DND-41 (cell line): ENCODE data around the gene ATP6V1C2.
A peak's percentile ranks its signal among the peaks of the same experiment; 100 is the strongest.

Experiments used
- ATAC-seq: fragments of 200-7000 bp; cut with Tn5 transposase; 3 replicates; pipeline ENCODE4 v1.9.1; 2021; ENCODE audit warnings: low read depth; ENCODE audit not compliant: insufficient read depth
- DNase-seq: peaks from one replicate; pipeline ENCODE4 v3.0.0-alpha.2; 2020
- H2AFZ ChIP-seq: 2 replicates; pipeline ENCODE4 v1.6.0; 2012; ENCODE audit warnings: low read depth, low read length
- H3K27ac ChIP-seq: 2 replicates; pipeline ENCODE4 v1.5.1; 2012; ENCODE audit warnings: low read length, inconsistent platforms
- H3K27me3 ChIP-seq: fragments of 200-600 bp; sonication (generic); 2 replicates; pipeline ENCODE4 v1.6.0; 2012; ENCODE audit warnings: low read length, mild to moderate bottlenecking, inconsistent platforms; ENCODE audit not compliant: insufficient read depth, poor library complexity
- H3K36me3 ChIP-seq: 2 replicates; pipeline ENCODE4 v1.5.1; 2012; ENCODE audit warnings: low read length, inconsistent platforms; ENCODE audit not compliant: insufficient read depth
- H3K4me1 ChIP-seq: 2 replicates; pipeline ENCODE4 v1.5.1; 2012; ENCODE audit warnings: mild to moderate bottlenecking, low read length; ENCODE audit not compliant: insufficient read depth
- H3K4me2 ChIP-seq: 2 replicates; pipeline ENCODE4 v1.6.0; 2012; ENCODE audit warnings: mild to moderate bottlenecking, moderate library complexity, low read length, inconsistent platforms; ENCODE audit not compliant: insufficient read depth
- H3K4me3 ChIP-seq, 2 experiments: fragments of 200-600 bp in 1 of 2; shearing (Covaris generic) in 1 of 2; 2 replicates each; pipeline ENCODE4 v1.5.1; 2012 to 2016; ENCODE audit warnings: inconsistent platforms in 2 of 2, low read length in 2 of 2, mild to moderate bottlenecking in 2 of 2, low read depth in 1 of 2, moderate library complexity in 1 of 2
- H3K79me2 ChIP-seq: 2 replicates; pipeline ENCODE4 v1.6.0; 2012; ENCODE audit warnings: low read length, inconsistent platforms; ENCODE audit not compliant: insufficient read depth
- H3K9ac ChIP-seq: 2 replicates; pipeline ENCODE4 v1.6.0; 2012; ENCODE audit warnings: low read depth, mild to moderate bottlenecking, inconsistent platforms, low read length, moderate library complexity
- H3K9me3 ChIP-seq: 2 replicates; pipeline ENCODE4 v1.5.1; 2012; ENCODE audit warnings: low read length, moderate library complexity, mild to moderate bottlenecking, inconsistent platforms; ENCODE audit not compliant: insufficient read depth, severe bottlenecking
- H4K20me1 ChIP-seq: 2 replicates; pipeline ENCODE4 v1.6.0; 2012; ENCODE audit warnings: low read length; ENCODE audit not compliant: insufficient read depth
- CTCF ChIP-seq: IDR thresholded peaks from 2 replicates; pipeline ENCODE4 v1.5.1; 2012; ENCODE audit warnings: borderline replicate concordance, low read length, moderate library complexity, mild to moderate bottlenecking; ENCODE audit not compliant: poor library complexity, severe bottlenecking; ENCODE audit errors: extremely low read depth
- EZH2 ChIP-seq: IDR thresholded peaks from 3 replicates; pipeline ENCODE4 v1.6.1; 2012; ENCODE audit warnings: borderline replicate concordance, low read depth, mild to moderate bottlenecking, moderate library complexity, low read length, inconsistent platforms; ENCODE audit not compliant: severe bottlenecking

The ATP6V1C2 gene

GRCh38 chr2:10777111-10777841 is 55.8 kb downstream of the ATP6V1C2 start:
- H3K27me3 ChIP-seq = no peaks in the 10 kb centered on the region
- H3K9ac ChIP-seq = no peak overlapping the region
- no peak overlapping the region for H3K4me2 ChIP-seq
- H3K27ac ChIP-seq = no peak overlapping the region
- no peak overlapping the region for H3K4me3 ChIP-seq
- no peak overlapping the region for H2AFZ ChIP-seq
- H3K9me3 ChIP-seq = no peaks in the 10 kb centered on the region
- DNase-seq (no peak), ATAC-seq (no peak)
- TF ChIP-seq CTCF = no peak
- no peak for TF ChIP-seq EZH2
- H4K20me1 ChIP-seq = peaks cover 21% of the 10 kb centered on the region
- H3K4me1 ChIP-seq = no peaks in the 10 kb centered on the region
- H3K79me2 ChIP-seq = no peaks in the 10 kb centered on the region
- H3K36me3 ChIP-seq = peaks cover 37% of the 10 kb centered on the region

DNA sequence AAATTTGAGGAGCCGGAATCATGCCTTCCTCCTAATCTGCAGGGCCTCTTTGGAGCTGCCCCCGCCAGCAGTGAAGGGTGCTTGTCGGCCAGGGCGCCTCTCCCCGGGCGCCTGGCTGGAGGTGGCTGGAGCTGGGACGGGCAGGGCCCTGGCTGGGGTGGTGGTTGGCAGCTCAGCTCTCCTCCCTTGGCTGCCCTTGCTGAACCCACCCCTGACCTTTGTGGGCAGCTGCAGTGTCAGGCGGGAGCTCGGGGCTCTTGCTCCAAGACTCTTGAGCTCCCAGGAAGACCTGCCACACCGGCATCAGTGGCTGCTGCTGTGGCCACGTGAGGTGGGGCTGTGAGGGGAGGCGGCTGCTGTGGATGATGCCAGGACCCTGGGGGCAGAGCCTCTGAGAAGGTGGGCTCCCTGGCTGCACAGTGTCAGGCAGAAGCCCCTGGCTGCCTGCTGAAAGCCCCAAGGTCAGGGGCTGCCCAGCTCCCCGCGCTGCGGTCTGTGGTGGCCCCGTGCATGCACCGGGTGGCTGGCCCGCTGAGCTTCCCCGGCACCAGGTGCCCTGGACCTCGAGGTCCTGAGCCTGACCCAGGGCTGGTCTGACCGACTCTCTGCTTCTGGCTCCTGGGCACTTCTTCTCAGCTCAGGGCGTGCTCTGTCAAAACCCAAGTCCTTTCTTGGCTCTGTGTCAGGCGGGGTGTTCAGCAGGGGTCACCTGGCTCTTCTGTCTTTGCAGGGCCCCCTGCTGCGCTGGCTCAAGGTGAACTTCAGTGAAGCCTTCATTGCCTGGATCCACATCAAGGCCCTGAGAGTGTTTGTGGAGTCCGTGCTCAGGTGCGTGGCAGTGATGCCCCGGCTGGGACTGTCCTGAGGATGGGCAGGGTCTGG is 56.7 kb downstream of the ATP6V1C2 start:
- Histone ChIP-seq H3K4me1 (no peaks in the 10 kb centered on the region), H3K79me2 (no peaks in the 10 kb centered on the region), H2AFZ (no peak overlapping the region), H3K27ac (no peak overlapping the region), H3K27me3 (no peaks in the 10 kb centered on the region), H4K20me1 (peaks cover 21% of the 10 kb centered on the region), H3K4me2 (no peak overlapping the region), H3K9ac (no peak overlapping the region), H3K36me3 (peaks cover 43% of the 10 kb centered on the region), H3K9me3 (no peaks in the 10 kb centered on the region), H3K4me3 (no peak overlapping the region)
- no peak for DNase-seq
- 0 out of 3 replicates have a peak, but pooled peaks have one; percentile 23 for ATAC-seq
- TF ChIP-seq EZH2 = no peak
- TF ChIP-seq CTCF = no peak

DNA sequence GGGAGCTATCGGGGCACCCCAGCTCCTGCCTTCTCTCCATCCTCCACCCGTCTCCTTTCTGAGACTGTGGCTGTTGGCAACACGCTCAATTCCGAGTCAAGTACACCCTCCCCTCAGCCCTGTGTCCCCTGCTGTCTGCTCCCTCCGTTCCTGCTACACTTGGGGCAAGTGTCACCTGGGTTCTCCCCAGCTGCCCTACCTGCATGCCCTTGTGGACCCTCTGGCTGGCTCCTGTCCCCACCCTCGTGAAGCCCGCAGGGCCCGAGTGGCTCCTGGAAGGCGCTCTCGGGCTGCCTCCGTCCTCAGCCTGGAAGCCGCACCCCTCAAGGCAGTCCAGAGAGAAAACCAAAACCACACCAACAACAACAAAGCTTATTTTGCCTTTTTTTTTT is 57.3 kb downstream of the ATP6V1C2 start:
- peaks cover 49% of the 10 kb centered on the region for H3K36me3 ChIP-seq
- H3K27me3 ChIP-seq = no peaks in the 10 kb centered on the region
- no peak overlapping the region for H3K4me3 ChIP-seq
- no peak overlapping the region for H2AFZ ChIP-seq
- no peak overlapping the region for H3K27ac ChIP-seq
- DNase-seq (no peak), ATAC-seq (no peak)
- no peaks in the 10 kb centered on the region for H3K4me1 ChIP-seq
- TF ChIP-seq CTCF (no peak), EZH2 (no peak)
- H3K4me2 ChIP-seq = no peak overlapping the region
- H3K9ac ChIP-seq = no peak overlapping the region
- H3K9me3 ChIP-seq = no peaks in the 10 kb centered on the region
- peaks cover 21% of the 10 kb centered on the region for H4K20me1 ChIP-seq
- H3K79me2 ChIP-seq = no peaks in the 10 kb centered on the region
